Mucosa of descending colon (tissue), 3 donors: Measurements from ENCODE around the gene TBX15. TPM values are rescaled to one million over a fixed set of nuclear protein-coding genes. Genes with fewer than 3 reads are reported as not detected.

Experiments
- ATAC-seq: fragments of 200-7000 bp; cut with Tn5 transposase; one replicate; pipeline ENCODE4 v1.9.1; 2020; ENCODE audit warnings: mild to moderate bottlenecking, moderate library complexity
- DNase-seq, 3 donors: peaks; one replicate each; pipeline ENCODE4 v3.0.0-alpha.2; 2020
- H3K36me3 ChIP-seq: fragments of 200-600 bp; one replicate; pipeline ENCODE4 v1.8.0; 2021; ENCODE audit warnings: low read depth, mild to moderate bottlenecking
- H3K4me1 ChIP-seq: fragments of 200-600 bp; one replicate; pipeline ENCODE4 v1.8.0; 2021; ENCODE audit warnings: low read depth, mild to moderate bottlenecking
- H3K4me3 ChIP-seq: fragments of 200-600 bp; one replicate; pipeline ENCODE4 v1.8.0; 2021; ENCODE audit warnings: mild to moderate bottlenecking
- H3K9me3 ChIP-seq: fragments of 200-600 bp; one replicate; pipeline ENCODE4 v1.8.0; 2021; ENCODE audit warnings: mild to moderate bottlenecking
- intact Hi-C, 2 donors: fragments of 100-400 bp; cut with DNase I in 1 of 2; cut with micrococcal nuclease in 1 of 2; formaldehyde crosslinking; loops; one replicate each; pipeline versions ENCODE4 v1.11.0 to v1.11.1; 2022; cut with DNase I, micrococcal nuclease
- total RNA-seq, 3 donors: library from RNA; stranded (reverse); fragmentation: NEBNext Ultra II Directional in 2 of 3; extraction: Animal tissue kit (Norgen Biotek cat#: 25700) in 2 of 3; gene quantifications; one replicate each; pipeline versions ENCODE4 v1.2.1 to v1.2.4, GENCODE V29; 2021 to 2023
- TF ChIP-seq, protein P1 (sequence below): fragments of 200-600 bp; IDR thresholded peaks from one replicate; pipeline ENCODE4 v1.8.0; 2022; ENCODE audit warnings: antibody characterized with exemption, mild to moderate bottlenecking
- donor health status: DM: no; HTN: no; CAD: no; lungs with moderate emphysema.
- donor health status: DM: no; HTN: no; CAD: no.
- donor health status: DM: no; HTN: yes; CAD: no.

Gene TBX15
- total RNA-seq, 3 donors from 2014 or later, result not detected

DNA sequence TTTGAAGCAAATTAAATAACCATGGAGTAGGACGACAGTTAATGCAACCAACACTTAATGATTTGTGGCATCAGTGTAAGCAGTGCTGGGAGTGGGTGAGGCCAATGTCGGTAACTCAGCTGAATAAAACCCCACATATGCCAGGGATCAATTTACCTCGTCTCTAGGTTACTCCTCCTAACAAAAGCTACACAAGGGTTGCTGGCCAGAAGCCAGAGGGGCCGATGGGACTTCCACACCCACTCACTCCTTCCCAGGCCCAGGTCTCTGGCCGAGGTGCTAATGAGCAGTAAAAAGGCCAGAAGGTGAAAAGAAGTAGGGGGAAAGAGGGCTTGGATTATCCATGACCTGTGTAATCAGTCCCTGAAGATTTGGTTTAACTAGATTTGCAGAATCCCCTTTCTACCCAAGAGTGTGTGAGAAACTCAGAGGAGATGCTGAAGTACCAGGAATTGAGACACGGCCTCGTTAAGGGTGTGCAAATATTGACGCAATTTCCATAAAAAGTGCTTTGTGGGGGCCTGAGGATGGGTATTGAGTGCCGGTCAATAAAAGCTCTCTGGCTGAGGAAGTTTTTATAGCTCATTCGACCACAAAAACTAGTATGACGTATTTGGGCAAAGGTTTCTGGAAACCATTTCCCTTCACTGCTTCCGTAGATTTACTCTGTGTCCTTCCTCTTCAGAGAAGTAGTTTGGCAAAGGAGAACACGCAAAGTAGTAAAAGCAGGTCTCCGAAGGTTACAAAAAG is 145.5 kb downstream of the TBX15 start:
- H3K4me1 ChIP-seq, result no peaks in the 10 kb centered on the region
- intact Hi-C loops, result no loop called here
- H3K4me3 ChIP-seq, result no peak overlapping the region
- TF ChIP-seq, protein P1, sequence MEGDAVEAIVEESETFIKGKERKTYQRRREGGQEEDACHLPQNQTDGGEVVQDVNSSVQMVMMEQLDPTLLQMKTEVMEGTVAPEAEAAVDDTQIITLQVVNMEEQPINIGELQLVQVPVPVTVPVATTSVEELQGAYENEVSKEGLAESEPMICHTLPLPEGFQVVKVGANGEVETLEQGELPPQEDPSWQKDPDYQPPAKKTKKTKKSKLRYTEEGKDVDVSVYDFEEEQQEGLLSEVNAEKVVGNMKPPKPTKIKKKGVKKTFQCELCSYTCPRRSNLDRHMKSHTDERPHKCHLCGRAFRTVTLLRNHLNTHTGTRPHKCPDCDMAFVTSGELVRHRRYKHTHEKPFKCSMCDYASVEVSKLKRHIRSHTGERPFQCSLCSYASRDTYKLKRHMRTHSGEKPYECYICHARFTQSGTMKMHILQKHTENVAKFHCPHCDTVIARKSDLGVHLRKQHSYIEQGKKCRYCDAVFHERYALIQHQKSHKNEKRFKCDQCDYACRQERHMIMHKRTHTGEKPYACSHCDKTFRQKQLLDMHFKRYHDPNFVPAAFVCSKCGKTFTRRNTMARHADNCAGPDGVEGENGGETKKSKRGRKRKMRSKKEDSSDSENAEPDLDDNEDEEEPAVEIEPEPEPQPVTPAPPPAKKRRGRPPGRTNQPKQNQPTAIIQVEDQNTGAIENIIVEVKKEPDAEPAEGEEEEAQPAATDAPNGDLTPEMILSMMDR, result no peak
- no peaks in the 10 kb centered on the region for H3K36me3 ChIP-seq
- ATAC-seq (peak; percentile 86), DNase-seq (peak in 1 of 3 donors; percentile 4)
- H3K9me3 ChIP-seq, result no peaks in the 10 kb centered on the region

DNA sequence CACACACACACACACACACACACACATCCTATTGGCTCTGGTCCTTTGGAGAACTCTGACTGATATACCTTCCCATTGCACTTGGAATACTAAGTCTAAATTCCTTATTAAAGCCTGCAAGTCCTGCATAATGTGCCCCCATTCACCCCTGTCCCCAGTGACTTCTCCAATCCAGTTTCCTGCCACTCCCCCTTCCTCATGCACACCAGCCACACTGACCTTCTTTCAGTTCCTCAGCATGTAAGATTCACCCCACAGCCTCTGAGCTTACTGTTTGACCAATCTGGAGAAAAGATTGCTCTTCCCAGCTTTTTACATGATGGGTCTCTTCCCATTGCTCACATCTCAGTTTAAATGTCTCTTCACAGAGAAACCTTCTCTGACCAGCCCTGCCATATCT is 146.6 kb downstream of the TBX15 start:
- no peak overlapping the region for H3K4me3 ChIP-seq
- TF ChIP-seq, protein P1, result no peak
- intact Hi-C loops, result no loop called here
- no peaks in the 10 kb centered on the region for H3K9me3 ChIP-seq
- DNase-seq (peak in 1 of 3 donors; percentile 2), ATAC-seq (peak; percentile 14)
- H3K36me3 ChIP-seq, result no peaks in the 10 kb centered on the region
- H3K4me1 ChIP-seq, result no peaks in the 10 kb centered on the region

Other genes starting within 250 kb of the TBX15 start
- 10 to 100 TPM; 10.5 to 14.9 (median 14.5) TPM for gene WARS2, start 152.3 kb upstream of the TBX15 start, total RNA-seq